Measurements from ENCODE around the gene PLEKHM3.
"Not testable (repeated sequence)": the region's sequence is repeated elsewhere in the genome, so short reads cannot be mapped to it uniquely, and the experiment has no call there.

PLEKHM3 gene

GRCh38 chr2:207914716-207915115 is 110.6 kb downstream of the PLEKHM3 start:
- DNase-seq (ENCODE audit: low read depth in 1 of 2, low spot score in 1 of 2), result no peak
- no peak for TF ChIP-seq JUND (IDR thresholded peaks at IDR 0.05; ENCODE audit: low read depth)
- in situ Hi-C loops (cut with HindIII; ENCODE audit: low pct_unique_long_range_greater_than_20kb, low sequenced_read_pairs), result no loop called here

- no peak for TF ChIP-seq JUND (IDR thresholded peaks at IDR 0.05; ENCODE audit: low read depth)
- no peak for DNase-seq (ENCODE audit: low read depth in 1 of 2, low spot score in 1 of 2)
- in situ Hi-C loops (cut with HindIII; ENCODE audit: low pct_unique_long_range_greater_than_20kb, low sequenced_read_pairs), result no loop called here
Measured at GRCh38 chr2:207913772-207914358, 111.5 kb downstream of the PLEKHM3 start.

DNA sequence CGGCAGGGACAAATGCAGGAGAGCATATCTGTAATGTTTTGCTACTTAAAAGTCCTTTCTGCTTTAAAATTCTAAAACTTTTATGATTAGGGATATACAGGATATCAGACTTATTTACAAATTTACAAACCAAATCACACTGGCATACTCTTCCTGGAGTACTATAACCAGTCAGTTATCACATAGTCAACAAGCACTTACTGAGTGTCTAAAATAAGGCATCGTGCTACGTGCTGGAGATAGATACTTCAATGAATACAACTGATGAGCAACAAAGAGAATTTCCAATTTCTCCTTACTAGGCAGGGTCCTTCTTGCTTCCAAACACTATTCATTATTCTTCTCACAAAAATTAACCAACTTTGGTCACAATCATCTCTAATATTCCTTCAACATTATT is 113.5 kb downstream of the PLEKHM3 start:
- no peak for TF ChIP-seq JUND (IDR thresholded peaks at IDR 0.05; ENCODE audit: low read depth)
- no peak for DNase-seq (ENCODE audit: low read depth in 1 of 2, low spot score in 1 of 2)
- in situ Hi-C loops (cut with HindIII; ENCODE audit: low pct_unique_long_range_greater_than_20kb, low sequenced_read_pairs), result no loop called here

DNA sequence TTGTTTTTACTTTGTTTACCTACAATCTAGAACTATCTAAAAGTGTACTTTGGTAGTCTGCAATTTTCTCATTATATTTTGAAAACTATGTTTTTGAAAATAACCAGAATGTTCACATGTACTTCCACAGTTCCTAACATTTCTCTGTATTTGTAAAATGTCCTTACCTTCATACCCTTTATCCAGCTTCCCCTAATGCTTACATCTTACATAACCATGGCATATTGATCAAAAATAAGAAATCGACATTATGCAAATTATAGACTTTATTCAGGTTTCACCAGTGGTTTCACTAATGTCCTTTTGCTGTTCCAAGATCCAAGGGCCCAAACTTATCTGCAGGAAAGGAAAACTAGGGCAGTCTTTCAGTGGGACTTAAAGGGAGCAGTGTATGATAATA is 114.1 kb downstream of the PLEKHM3 start:
- TF ChIP-seq JUND (IDR thresholded peaks at IDR 0.05; ENCODE audit: low read depth), result no peak
- in situ Hi-C loops (cut with HindIII; ENCODE audit: low pct_unique_long_range_greater_than_20kb, low sequenced_read_pairs), result no loop called here
- DNase-seq (ENCODE audit: low read depth in 1 of 2, low spot score in 1 of 2), result no peak

GRCh38 chr2:207906495-207906894 is 118.8 kb downstream of the PLEKHM3 start:
- in situ Hi-C loops (cut with HindIII; ENCODE audit: low pct_unique_long_range_greater_than_20kb, low sequenced_read_pairs); DNase-seq (ENCODE audit: low read depth in 1 of 2, low spot score in 1 of 2): not testable (repeated sequence)

DNA sequence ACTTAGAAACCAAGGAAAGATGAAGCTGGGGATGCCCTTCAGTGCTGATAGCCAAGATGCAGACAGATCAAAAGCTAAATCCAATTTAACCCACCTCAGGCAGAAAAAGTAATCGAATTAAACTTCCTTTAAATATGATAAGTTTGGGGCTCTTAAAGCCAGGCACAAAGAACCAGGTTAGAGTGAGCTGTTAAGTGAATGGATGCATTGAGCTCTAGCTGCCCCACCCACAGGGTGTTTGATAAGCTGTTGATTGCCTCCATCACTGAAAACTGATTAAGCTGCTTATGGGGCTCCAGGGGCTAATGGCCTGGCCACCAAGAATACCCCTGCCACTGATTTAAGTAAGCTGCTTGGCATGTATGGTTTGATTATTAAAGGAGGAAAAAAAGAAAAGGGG is 119.8 kb downstream of the PLEKHM3 start:
- TF ChIP-seq JUND (IDR thresholded peaks at IDR 0.05; ENCODE audit: low read depth), result no peak
- in situ Hi-C loops (cut with HindIII; ENCODE audit: low pct_unique_long_range_greater_than_20kb, low sequenced_read_pairs), result no loop called here
- no peak for DNase-seq (ENCODE audit: low read depth in 1 of 2, low spot score in 1 of 2)

- no peak for TF ChIP-seq JUND (IDR thresholded peaks at IDR 0.05; ENCODE audit: low read depth)
- DNase-seq (ENCODE audit: low read depth in 1 of 2, low spot score in 1 of 2), result no peak
- in situ Hi-C loops (cut with HindIII; ENCODE audit: low pct_unique_long_range_greater_than_20kb, low sequenced_read_pairs), result no loop called here
Measured at GRCh38 chr2:207903236-207903635, 122.1 kb downstream of the PLEKHM3 start.

- in situ Hi-C loops (cut with HindIII; ENCODE audit: low pct_unique_long_range_greater_than_20kb, low sequenced_read_pairs), result no loop called here
- TF ChIP-seq JUND (IDR thresholded peaks at IDR 0.05; ENCODE audit: low read depth), result no peak
- no peak for DNase-seq (ENCODE audit: low read depth in 1 of 2, low spot score in 1 of 2)
Measured at GRCh38 chr2:207902821-207903220, 122.5 kb downstream of the PLEKHM3 start.

- no peak for TF ChIP-seq JUND (IDR thresholded peaks at IDR 0.05; ENCODE audit: low read depth)
- DNase-seq (ENCODE audit: low read depth in 1 of 2, low spot score in 1 of 2), result no peak
- in situ Hi-C loops (cut with HindIII; ENCODE audit: low pct_unique_long_range_greater_than_20kb, low sequenced_read_pairs), result no loop called here
Measured at GRCh38 chr2:207901829-207902228, 123.5 kb downstream of the PLEKHM3 start.

DNA sequence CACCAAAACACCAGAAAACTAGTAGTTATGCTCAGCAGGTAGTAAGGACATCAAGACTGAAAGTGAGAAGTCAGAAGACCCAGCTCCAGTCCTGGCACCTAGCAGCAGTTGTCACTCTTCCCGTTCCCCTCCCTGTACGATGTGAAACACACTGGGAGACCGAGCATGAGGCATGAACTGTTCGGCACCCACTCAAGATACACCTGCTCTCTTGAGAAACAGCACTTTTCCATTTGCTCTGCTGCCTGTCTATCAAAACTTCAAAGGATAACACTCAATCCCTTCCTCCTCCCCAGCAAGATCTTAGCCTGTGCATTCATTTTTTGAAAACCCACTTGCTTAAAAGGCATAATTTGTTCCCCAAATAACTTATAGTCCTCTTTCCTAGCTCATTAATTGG is 123.9 kb downstream of the PLEKHM3 start:
- DNase-seq (ENCODE audit: low read depth in 1 of 2, low spot score in 1 of 2), result no peak
- TF ChIP-seq JUND (IDR thresholded peaks at IDR 0.05; ENCODE audit: low read depth), result no peak
- in situ Hi-C loops (cut with HindIII; ENCODE audit: low pct_unique_long_range_greater_than_20kb, low sequenced_read_pairs), result no loop called here

GRCh38 chr2:207898354-207898695 is 127.0 kb downstream of the PLEKHM3 start:
- DNase-seq (ENCODE audit: low read depth in 1 of 2, low spot score in 1 of 2), result no peak
- in situ Hi-C loops (cut with HindIII; ENCODE audit: low pct_unique_long_range_greater_than_20kb, low sequenced_read_pairs), result no loop called here
- no peak for TF ChIP-seq JUND (IDR thresholded peaks at IDR 0.05; ENCODE audit: low read depth)

- TF ChIP-seq JUND (IDR thresholded peaks at IDR 0.05; ENCODE audit: low read depth), result no peak
- in situ Hi-C loops (cut with HindIII; ENCODE audit: low pct_unique_long_range_greater_than_20kb, low sequenced_read_pairs), result no loop called here
- no peak for DNase-seq (ENCODE audit: low read depth in 1 of 2, low spot score in 1 of 2)
Measured at GRCh38 chr2:207897541-207898353, 127.6 kb downstream of the PLEKHM3 start.

- peak in 1 of 2 experiments; percentile 18 for DNase-seq (ENCODE audit: low read depth in 1 of 2, low spot score in 1 of 2)
- no peak for TF ChIP-seq JUND (IDR thresholded peaks at IDR 0.05; ENCODE audit: low read depth)
- in situ Hi-C loops (cut with HindIII; ENCODE audit: low pct_unique_long_range_greater_than_20kb, low sequenced_read_pairs), result no loop called here
Measured at GRCh38 chr2:207896525-207897285, 128.6 kb downstream of the PLEKHM3 start.
